ENCODE results near the gene CD28. TPM values are rescaled to one million over a fixed set of nuclear protein-coding genes. Genes with fewer than 3 reads are reported as not detected.

The CD28 gene
- total and polyA plus RNA-seq, 10 of the 15 experiments (the other 5 are each of a cell fraction or from before 2014, with no cell fraction given) = 0.03 to 0.23 (median 0.04) TPM; not detected in 7

DNA sequence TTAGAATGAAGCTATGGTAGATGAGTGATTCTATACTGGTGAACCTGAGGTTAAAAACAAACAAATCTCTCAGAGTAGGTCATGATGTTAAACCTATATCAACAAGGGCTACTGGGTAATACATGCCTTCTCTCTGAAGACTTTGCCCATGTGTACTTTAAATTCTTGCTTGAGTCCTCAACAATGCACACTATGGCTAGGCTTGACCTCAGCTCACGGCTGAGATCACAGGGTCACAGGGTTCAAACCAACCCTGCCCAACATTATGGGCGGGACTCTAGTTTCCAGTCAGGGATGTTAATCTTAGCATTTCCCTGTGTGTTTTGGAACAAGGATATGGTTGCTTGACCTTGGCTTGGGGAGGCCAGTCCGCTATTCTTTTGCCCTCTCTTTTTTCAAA is 7.7 kb downstream of the CD28 start:
- in situ Hi-C loops (cut with MboI) = no loop called here
- intact Hi-C loops (cut with micrococcal nuclease; ENCODE audit: unreplicated experiment) = no loop called here
- Histone ChIP-seq H4K20me1 (ENCODE audit: control insufficient read depth, insufficient read depth) (no peaks in the 10 kb centered on the region), H3K4me2 (ENCODE audit: control insufficient read depth, insufficient read depth) (no peak overlapping the region), H3K9ac (ENCODE audit: control insufficient read depth, insufficient read depth, low read length) (no peak overlapping the region), H3K79me2 (ENCODE audit: control insufficient read depth, insufficient read depth, low read length) (no peaks in the 10 kb centered on the region), H3K27me3 (replicated peaks in 1 of 2; ENCODE audit: control insufficient read depth in 2 of 2, insufficient read depth in 2 of 2, low read length in 1 of 2) (no peaks in the 10 kb centered on the region; a peak in 1 of 4 replicates), H2AFZ (ENCODE audit: control insufficient read depth, low read depth, low read length) (no peak overlapping the region), H3K36me3 (ENCODE audit: control insufficient read depth in 2 of 2, insufficient read depth in 2 of 2, low read length in 1 of 2) (no peaks in the 10 kb centered on the region), H3K4me3 (no peak overlapping the region), H3K4me1 (ENCODE audit: control insufficient read depth, insufficient read depth, low read length) (no peaks in the 10 kb centered on the region), H3K27ac (ENCODE audit: control insufficient read depth, insufficient read depth) (no peak overlapping the region), H3K9me3 (replicated peaks; ENCODE audit: control insufficient read depth, insufficient read depth, low read length) (no peaks in the 10 kb centered on the region)
- DNase-seq (ENCODE audit: low read depth, low spot score) = no peak
- CTCF ChIA-PET = no interaction called here
- RAD21 ChIA-PET (ENCODE audit: unreplicated experiment) = no interaction called here
- WGBS (ENCODE audit: insufficient coverage, insufficient replicate concordance, low lambda C conversion rate, missing lambda C conversion rate) = 72% methylated on average over 3 of the region's 3 CpGs
- no peak for FAIRE-seq
- TF ChIP-seq TCF7 (IDR thresholded peaks at IDR 0.05; ENCODE audit: borderline replicate concordance) (no peak), CREB1 (IDR thresholded peaks at IDR 0.05; ENCODE audit: low read depth) (no peak), SPI1 (IDR thresholded peaks at IDR 0.05; ENCODE audit: borderline replicate concordance, insufficient read depth, low read depth, low read length) (no peak), CEBPB (IDR thresholded peaks at IDR 0.05; ENCODE audit: borderline replicate concordance in 1 of 2, low read depth in 2 of 2, low read length in 2 of 2) (no peak), BHLHE40 (IDR thresholded peaks at IDR 0.05; ENCODE audit: borderline replicate concordance in 1 of 2, low read depth in 2 of 2, low read length in 1 of 2) (no peak), RELA (IDR thresholded peaks at IDR 0.05; ENCODE audit: borderline replicate concordance, partially characterized antibody) (no peak), PAX5 (IDR thresholded peaks at IDR 0.05; ENCODE audit: borderline replicate concordance, low read depth, low read length) (no peak)
- TF ChIP-seq, protein P1, sequence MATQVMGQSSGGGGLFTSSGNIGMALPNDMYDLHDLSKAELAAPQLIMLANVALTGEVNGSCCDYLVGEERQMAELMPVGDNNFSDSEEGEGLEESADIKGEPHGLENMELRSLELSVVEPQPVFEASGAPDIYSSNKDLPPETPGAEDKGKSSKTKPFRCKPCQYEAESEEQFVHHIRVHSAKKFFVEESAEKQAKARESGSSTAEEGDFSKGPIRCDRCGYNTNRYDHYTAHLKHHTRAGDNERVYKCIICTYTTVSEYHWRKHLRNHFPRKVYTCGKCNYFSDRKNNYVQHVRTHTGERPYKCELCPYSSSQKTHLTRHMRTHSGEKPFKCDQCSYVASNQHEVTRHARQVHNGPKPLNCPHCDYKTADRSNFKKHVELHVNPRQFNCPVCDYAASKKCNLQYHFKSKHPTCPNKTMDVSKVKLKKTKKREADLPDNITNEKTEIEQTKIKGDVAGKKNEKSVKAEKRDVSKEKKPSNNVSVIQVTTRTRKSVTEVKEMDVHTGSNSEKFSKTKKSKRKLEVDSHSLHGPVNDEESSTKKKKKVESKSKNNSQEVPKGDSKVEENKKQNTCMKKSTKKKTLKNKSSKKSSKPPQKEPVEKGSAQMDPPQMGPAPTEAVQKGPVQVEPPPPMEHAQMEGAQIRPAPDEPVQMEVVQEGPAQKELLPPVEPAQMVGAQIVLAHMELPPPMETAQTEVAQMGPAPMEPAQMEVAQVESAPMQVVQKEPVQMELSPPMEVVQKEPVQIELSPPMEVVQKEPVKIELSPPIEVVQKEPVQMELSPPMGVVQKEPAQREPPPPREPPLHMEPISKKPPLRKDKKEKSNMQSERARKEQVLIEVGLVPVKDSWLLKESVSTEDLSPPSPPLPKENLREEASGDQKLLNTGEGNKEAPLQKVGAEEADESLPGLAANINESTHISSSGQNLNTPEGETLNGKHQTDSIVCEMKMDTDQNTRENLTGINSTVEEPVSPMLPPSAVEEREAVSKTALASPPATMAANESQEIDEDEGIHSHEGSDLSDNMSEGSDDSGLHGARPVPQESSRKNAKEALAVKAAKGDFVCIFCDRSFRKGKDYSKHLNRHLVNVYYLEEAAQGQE (IDR thresholded peaks at IDR 0.05; ENCODE audit: low read depth, low read length) = no peak
- BruUV-seq (replicated peaks) = no TSS peak
- SMC1A ChIA-PET (ENCODE audit: uncharacterized antibody, unreplicated experiment) = no interaction called here
- no peak for ATAC-seq
- POLR2A ChIA-PET = interaction anchor here (0.6 kb wide), 1 partner anchor 9 kb away, joined by 3 read pairs; no protein-coding TSS in a partner anchor

All from GM12878 (cell line).